HepG2 (cell line): ENCODE results near the gene RABL6. TPM values are rescaled to one million over a fixed set of nuclear protein-coding genes. Genes with fewer than 3 reads are reported as not detected.

ENCODE experiments used
- BRD4 ChIP-seq: sonication (generic); formaldehyde crosslinking; IDR thresholded peaks from 2 replicates; pipeline ENCODE4 v1.4.0; 2020; ENCODE audit warnings: missing genetic modification reagents
- DMAP1 ChIP-seq: IDR thresholded peaks from 2 replicates; pipeline ENCODE4 v1.6.1; 2016
- ERF ChIP-seq: IDR thresholded peaks from 2 replicates; pipeline ENCODE4 v1.6.1; 2018; ENCODE audit warnings: missing biosample characterization, missing genetic modification reagents
- HES4 ChIP-seq: sonication (generic); formaldehyde crosslinking; IDR thresholded peaks from 2 replicates; pipeline ENCODE4 v1.9.0; 2021; ENCODE audit warnings: mild to moderate bottlenecking, missing genetic modification reagents, borderline replicate concordance
- HMG20B ChIP-seq: conservative IDR thresholded peaks from 2 replicates; pipeline ENCODE4 v1.6.1; 2016; ENCODE audit warnings: missing genetic modification reagents, missing compliant biosample characterization
- JARID2 ChIP-seq: sonication (generic); formaldehyde crosslinking; IDR thresholded peaks from 2 replicates; pipeline ENCODE4 v1.8.1; 2023; ENCODE audit warnings: missing genetic modification reagents, inconsistent platforms; ENCODE audit not compliant: insufficient replicate concordance
- KDM3A ChIP-seq: IDR thresholded peaks from 2 replicates; pipeline ENCODE4 v1.6.1; 2018; ENCODE audit warnings: low read depth, missing compliant biosample characterization
- KDM4B ChIP-seq: sonication (generic); formaldehyde crosslinking; IDR thresholded peaks from 2 replicates; pipeline ENCODE4 v1.4.0; 2020; ENCODE audit warnings: missing genetic modification reagents
- MIER3 ChIP-seq: IDR thresholded peaks from 2 replicates; pipeline ENCODE4 v1.6.1; 2016; ENCODE audit warnings: missing compliant biosample characterization, borderline replicate concordance
- MXI1 ChIP-seq: IDR thresholded peaks from 3 replicates; pipeline ENCODE4 v1.6.1; 2012; ENCODE audit warnings: low read depth, low read length, inconsistent platforms, borderline replicate concordance
- NFIB ChIP-seq: sonication (generic); formaldehyde crosslinking; IDR thresholded peaks from 2 replicates; pipeline ENCODE4 v1.9.0; 2021; ENCODE audit warnings: missing genetic modification reagents, mild to moderate bottlenecking, borderline replicate concordance
- PAF1 ChIP-seq: IDR thresholded peaks from 2 replicates; pipeline ENCODE4 v1.6.1; 2016; ENCODE audit warnings: missing genetic modification reagents, missing compliant biosample characterization
- ZNF431 ChIP-seq: sonication (generic); formaldehyde crosslinking; IDR thresholded peaks from 2 replicates; pipeline ENCODE4 v1.9.0; 2022; ENCODE audit warnings: missing genetic modification reagents, low read depth, mild to moderate bottlenecking, borderline replicate concordance
- ZNF547 ChIP-seq: sonication (generic); formaldehyde crosslinking; IDR thresholded peaks from 2 replicates; pipeline ENCODE4 v1.5.1; 2020; ENCODE audit warnings: mild to moderate bottlenecking, missing genetic modification reagents
- ZNF564 ChIP-seq: sonication (generic); formaldehyde crosslinking; IDR thresholded peaks from 2 replicates; pipeline ENCODE4 v1.8.1; 2023; ENCODE audit warnings: mild to moderate bottlenecking, missing genetic modification reagents
- ZNF614 ChIP-seq: IDR thresholded peaks from 2 replicates; pipeline ENCODE4 v1.6.1; 2018; ENCODE audit warnings: missing biosample characterization, missing genetic modification reagents, inconsistent platforms, borderline replicate concordance
- ZNF839 ChIP-seq: sonication (generic); formaldehyde crosslinking; IDR thresholded peaks from 2 replicates; pipeline ENCODE4 v1.4.0; 2020; ENCODE audit warnings: missing genetic modification reagents, mild to moderate bottlenecking, borderline replicate concordance
- polyA plus RNA-seq, 8 experiments: library from polyadenylated mRNA; depleted of rRNA in 3 of 8; stranded (reverse) in 7 of 8; unstranded in 1 of 8; fragments of >200 nt; fragmentation: Illumina TruSeq in 4 of 8; extraction: Trizol in 4 of 8; gene quantifications; 2 replicates each; pipeline versions ENCODE4 v1.2.1 to v1.2.3, GENCODE V29; 2011 to 2016; ENCODE audit warnings: low read depth in 4 of 8, missing spikeins in 1 of 8, mixed read lengths in 1 of 8; ENCODE audit not compliant: insufficient read depth in 1 of 8
- total RNA-seq, 5 experiments: library from RNA; depleted of rRNA; stranded (reverse); fragments of >200 nt; fragmentation: Illumina TruSeq; extraction: Trizol; gene quantifications; 2 replicates each; pipeline ENCODE4 v1.2.3, GENCODE V29; 2016; ENCODE audit warnings: low read depth in 1 of 5
- TF ChIP-seq, protein P1 (sequence below): sonication (generic); formaldehyde crosslinking; IDR thresholded peaks from 2 replicates; pipeline ENCODE4 v1.9.0; 2021; ENCODE audit warnings: missing genetic modification reagents, mild to moderate bottlenecking, borderline replicate concordance
- TF ChIP-seq, protein P2 (sequence below): IDR thresholded peaks from 2 replicates; pipeline ENCODE4 v1.6.1; 2016; ENCODE audit warnings: missing compliant biosample characterization, missing genetic modification reagents, borderline replicate concordance
- TF ChIP-seq, protein P3 (sequence below): sonication (generic); formaldehyde crosslinking; IDR thresholded peaks from 2 replicates; pipeline ENCODE4 v1.4.0; 2020; ENCODE audit warnings: missing genetic modification reagents
- TF ChIP-seq, protein P4 (sequence below): fragments of 450-650 bp; IDR thresholded peaks from 2 replicates; pipeline ENCODE4 v1.6.1; 2016
- TF ChIP-seq, protein P5 (sequence below): IDR thresholded peaks from 2 replicates; pipeline ENCODE4 v1.6.1; 2016; ENCODE audit warnings: low read depth

RABL6 gene
- total and polyA plus RNA-seq, 2 of the 13 experiments (the other 11 are each of a cell fraction or from before 2014, with no cell fraction given) = 81.5 to 125 TPM

DNA sequence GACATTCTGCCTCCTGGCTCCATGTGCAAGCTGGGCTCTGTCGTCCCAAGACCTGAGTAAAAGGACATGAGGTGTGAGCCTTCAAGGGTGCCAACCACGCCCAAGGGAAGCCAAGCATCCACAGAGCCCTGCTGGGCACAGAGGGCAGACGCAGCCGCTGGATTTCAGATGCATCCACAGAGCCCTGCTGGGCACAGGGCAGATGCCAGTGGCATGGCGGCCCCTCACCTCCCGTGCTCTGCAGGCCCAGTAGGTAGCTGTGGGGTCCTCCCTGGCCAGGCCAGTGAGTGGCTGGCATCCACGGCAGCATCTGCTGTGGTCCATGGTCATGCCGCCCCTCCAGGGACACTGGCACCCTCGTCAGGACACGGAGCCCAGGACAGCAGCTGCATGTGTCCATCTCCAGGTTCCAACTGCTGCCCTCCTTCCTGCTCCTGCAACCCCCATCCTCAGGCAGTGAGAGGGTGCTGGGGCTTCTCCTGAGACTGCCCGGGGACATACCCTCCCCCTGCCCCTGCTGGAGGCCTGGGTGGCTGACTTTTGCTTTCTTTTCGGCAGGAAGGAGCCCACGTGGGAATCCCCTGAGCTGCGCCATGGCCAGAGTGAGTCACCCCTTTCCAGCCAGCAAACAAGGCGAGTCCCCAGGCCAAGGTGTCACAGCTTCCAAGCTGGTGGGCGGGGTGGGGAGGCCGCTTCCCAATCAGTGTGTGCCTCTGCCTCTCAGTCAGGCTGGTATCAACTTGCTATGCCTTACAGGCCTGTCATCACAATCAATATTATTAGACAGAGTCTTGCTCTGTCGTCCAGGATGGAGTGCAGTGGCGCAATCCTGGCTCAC is 74.6 kb downstream of the RABL6 start (continued):
- TF ChIP-seq KDM3A (CRISPR knock-in tag) (peak; percentile 92; the same call in 1 of the 2 replicates), HMG20B (CRISPR knock-in tag) (peak; percentile 69), JARID2 (CRISPR knock-in tag) (no peak), HES4 (peak; percentile 39; the same call in 1 of the 2 replicates), ZNF547 (CRISPR knock-in tag) (peak; percentile 42; the same call in 1 of the 2 replicates), PAF1 (CRISPR knock-in tag) (no peak), DMAP1 (peak; percentile 77), MXI1 (peak; percentile 99), ZNF839 (CRISPR knock-in tag) (0 out of 2 replicates have a peak, but pooled peaks have one; percentile 48), BRD4 (no peak), NFIB (no peak), ZNF431 (CRISPR knock-in tag) (peak; percentile 6; the same call in 1 of the 2 replicates), MIER3 (CRISPR knock-in tag) (peak; percentile 84), ZNF564 (CRISPR knock-in tag) (peak; percentile 6; the same call in 1 of the 2 replicates), ZNF614 (CRISPR knock-in tag) (peak; percentile 83), ERF (CRISPR knock-in tag) (peak; percentile 94), KDM4B (CRISPR knock-in tag) (0 out of 2 replicates have a peak, but pooled peaks have one; percentile 41)
- TF ChIP-seq, protein P1, sequence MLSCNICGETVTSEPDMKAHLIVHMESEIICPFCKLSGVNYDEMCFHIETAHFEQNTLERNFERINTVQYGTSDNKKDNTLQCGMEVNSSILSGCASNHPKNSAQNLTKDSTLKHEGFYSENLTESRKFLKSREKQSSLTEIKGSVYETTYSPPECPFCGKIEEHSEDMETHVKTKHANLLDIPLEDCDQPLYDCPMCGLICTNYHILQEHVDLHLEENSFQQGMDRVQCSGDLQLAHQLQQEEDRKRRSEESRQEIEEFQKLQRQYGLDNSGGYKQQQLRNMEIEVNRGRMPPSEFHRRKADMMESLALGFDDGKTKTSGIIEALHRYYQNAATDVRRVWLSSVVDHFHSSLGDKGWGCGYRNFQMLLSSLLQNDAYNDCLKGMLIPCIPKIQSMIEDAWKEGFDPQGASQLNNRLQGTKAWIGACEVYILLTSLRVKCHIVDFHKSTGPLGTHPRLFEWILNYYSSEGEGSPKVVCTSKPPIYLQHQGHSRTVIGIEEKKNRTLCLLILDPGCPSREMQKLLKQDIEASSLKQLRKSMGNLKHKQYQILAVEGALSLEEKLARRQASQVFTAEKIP (CRISPR knock-in tag) = no peak
- TF ChIP-seq, protein P2, sequence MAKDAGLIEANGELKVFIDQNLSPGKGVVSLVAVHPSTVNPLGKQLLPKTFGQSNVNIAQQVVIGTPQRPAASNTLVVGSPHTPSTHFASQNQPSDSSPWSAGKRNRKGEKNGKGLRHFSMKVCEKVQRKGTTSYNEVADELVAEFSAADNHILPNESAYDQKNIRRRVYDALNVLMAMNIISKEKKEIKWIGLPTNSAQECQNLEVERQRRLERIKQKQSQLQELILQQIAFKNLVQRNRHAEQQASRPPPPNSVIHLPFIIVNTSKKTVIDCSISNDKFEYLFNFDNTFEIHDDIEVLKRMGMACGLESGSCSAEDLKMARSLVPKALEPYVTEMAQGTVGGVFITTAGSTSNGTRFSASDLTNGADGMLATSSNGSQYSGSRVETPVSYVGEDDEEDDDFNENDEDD (CRISPR knock-in tag) = peak; percentile 65; the same call in 1 of the 2 replicates
- TF ChIP-seq, protein P3, sequence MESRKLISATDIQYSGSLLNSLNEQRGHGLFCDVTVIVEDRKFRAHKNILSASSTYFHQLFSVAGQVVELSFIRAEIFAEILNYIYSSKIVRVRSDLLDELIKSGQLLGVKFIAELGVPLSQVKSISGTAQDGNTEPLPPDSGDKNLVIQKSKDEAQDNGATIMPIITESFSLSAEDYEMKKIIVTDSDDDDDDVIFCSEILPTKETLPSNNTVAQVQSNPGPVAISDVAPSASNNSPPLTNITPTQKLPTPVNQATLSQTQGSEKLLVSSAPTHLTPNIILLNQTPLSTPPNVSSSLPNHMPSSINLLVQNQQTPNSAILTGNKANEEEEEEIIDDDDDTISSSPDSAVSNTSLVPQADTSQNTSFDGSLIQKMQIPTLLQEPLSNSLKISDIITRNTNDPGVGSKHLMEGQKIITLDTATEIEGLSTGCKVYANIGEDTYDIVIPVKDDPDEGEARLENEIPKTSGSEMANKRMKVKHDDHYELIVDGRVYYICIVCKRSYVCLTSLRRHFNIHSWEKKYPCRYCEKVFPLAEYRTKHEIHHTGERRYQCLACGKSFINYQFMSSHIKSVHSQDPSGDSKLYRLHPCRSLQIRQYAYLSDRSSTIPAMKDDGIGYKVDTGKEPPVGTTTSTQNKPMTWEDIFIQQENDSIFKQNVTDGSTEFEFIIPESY (CRISPR knock-in tag) = peak; percentile 29; the same call in 1 of the 2 replicates
- TF ChIP-seq, protein P4, sequence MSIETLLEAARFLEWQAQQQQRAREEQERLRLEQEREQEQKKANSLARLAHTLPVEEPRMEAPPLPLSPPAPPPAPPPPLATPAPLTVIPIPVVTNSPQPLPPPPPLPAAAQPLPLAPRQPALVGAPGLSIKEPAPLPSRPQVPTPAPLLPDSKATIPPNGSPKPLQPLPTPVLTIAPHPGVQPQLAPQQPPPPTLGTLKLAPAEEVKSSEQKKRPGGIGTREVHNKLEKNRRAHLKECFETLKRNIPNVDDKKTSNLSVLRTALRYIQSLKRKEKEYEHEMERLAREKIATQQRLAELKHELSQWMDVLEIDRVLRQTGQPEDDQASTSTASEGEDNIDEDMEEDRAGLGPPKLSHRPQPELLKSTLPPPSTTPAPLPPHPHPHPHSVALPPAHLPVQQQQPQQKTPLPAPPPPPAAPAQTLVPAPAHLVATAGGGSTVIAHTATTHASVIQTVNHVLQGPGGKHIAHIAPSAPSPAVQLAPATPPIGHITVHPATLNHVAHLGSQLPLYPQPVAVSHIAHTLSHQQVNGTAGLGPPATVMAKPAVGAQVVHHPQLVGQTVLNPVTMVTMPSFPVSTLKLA = peak; percentile 93
- TF ChIP-seq, protein P5, sequence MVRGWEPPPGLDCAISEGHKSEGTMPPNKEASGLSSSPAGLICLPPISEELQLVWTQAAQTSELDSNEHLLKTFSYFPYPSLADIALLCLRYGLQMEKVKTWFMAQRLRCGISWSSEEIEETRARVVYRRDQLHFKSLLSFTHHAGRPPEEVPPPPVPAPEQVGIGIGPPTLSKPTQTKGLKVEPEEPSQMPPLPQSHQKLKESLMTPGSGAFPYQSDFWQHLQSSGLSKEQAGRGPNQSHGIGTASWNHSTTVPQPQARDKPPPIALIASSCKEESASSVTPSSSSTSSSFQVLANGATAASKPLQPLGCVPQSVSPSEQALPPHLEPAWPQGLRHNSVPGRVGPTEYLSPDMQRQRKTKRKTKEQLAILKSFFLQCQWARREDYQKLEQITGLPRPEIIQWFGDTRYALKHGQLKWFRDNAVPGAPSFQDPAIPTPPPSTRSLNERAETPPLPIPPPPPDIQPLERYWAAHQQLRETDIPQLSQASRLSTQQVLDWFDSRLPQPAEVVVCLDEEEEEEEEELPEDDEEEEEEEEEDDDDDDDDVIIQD (CRISPR knock-in tag) = peak; percentile 44; the same call in 1 of the 2 replicates
